HG02759 (cell line): ENCODE measurements around the gene KCTD17.
A peak's percentile ranks its signal among the peaks of the same experiment; 100 is the strongest.

Experiments used
- ATAC-seq: cut with Tn5 transposase; IDR thresholded peaks from one replicate; pipeline ENCODE4 v1.9.1; 2021; ENCODE audit warnings: mild to moderate bottlenecking, moderate library complexity; ENCODE audit not compliant: unreplicated experiment

KCTD17 gene, protein sequence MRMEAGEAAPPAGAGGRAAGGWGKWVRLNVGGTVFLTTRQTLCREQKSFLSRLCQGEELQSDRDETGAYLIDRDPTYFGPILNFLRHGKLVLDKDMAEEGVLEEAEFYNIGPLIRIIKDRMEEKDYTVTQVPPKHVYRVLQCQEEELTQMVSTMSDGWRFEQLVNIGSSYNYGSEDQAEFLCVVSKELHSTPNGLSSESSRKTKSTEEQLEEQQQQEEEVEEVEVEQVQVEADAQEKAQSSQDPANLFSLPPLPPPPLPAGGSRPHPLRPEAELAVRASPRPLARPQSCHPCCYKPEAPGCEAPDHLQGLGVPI

DNA sequence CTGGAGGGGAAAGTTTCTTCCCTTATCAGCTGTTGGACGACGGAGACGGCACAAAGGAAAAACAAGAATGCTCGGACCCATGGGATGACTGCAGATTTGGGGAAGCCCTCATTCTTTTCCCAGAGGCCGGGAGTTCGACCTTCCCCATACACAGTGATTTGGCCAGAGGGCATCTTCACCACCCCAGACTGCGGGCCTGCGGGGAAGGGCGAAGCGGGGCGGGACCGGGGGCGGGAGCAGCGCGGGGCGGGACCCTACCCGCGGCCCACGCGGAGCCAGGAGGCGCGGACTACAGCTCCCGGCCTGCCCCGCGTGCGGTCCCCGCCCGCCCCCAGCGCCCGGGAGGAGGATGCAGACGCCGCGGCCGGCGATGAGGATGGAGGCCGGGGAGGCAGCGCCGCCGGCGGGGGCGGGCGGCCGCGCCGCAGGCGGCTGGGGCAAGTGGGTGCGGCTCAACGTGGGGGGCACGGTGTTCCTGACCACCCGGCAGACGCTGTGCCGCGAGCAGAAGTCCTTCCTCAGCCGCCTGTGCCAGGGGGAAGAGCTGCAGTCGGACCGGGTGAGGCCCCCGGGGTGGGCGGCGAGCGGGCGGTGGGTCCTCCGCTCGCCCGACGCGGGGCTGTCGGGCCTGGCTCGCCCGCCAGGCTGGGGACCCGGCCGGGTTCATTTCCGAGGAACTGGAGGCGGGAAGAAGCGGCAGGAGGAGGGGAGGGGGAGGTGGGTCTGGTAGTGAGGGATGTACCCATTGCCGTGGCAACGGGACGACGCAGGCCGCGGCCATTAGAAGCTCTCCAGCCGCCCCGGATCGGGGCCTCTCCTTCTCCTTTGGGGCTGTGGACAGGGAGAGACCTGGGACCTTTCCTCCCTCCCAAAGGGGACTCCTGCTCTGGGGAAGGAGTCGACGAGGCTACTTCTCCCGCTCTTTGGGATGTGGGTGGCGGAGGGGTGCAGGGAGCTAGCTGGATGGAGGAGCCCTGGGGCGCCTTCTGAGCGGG is at the start of gene KCTD17:
Gene KCTD17 (plus strand): TSS at position 352 of the 995 bp plus-strand sequence. CDS start 19 bp downstream, at position 371.
- peak; percentile 93 for ATAC-seq

DNA sequence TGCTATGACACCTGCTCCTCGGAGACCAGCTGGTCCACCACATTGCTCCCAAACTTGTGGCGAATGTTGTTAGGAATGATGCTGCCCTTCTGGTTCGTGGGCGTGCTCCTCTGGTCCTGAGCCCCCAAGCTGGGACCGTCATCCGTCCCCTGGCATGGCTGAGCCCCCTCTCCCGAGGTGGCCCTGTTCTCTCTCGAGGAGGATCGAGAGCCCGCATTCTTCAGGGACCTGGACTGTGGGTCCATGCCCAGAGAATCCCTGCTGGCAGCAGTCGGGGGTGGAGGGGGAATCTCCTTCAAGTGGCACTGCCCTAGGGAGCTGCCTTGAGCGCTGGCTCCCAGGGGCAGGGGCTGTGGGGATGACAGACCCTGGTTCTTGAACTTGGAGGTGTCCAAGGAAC is 49.7 kb upstream of the KCTD17 start:
- no peak for ATAC-seq

DNA sequence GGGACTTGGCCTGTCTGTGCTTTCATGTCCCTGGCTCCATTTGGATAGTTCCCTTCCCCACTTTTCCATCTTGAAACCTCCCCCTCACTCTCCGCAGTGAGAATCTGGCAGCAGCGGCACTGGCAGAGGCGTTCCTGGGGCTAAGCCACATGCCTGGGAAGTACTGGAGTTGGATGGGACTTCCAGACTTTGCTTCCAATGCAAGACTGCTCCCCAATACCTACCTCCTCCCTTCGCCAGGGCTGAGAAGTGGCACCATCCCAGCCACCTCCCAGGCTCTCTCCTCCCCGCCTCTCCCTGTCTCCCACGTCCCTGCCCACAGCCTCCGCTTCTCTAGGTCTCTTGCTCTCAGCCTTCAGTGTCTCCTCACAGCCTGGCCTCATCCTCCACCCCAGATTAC is 48.9 kb upstream of the KCTD17 start:
- ATAC-seq = no peak

DNA sequence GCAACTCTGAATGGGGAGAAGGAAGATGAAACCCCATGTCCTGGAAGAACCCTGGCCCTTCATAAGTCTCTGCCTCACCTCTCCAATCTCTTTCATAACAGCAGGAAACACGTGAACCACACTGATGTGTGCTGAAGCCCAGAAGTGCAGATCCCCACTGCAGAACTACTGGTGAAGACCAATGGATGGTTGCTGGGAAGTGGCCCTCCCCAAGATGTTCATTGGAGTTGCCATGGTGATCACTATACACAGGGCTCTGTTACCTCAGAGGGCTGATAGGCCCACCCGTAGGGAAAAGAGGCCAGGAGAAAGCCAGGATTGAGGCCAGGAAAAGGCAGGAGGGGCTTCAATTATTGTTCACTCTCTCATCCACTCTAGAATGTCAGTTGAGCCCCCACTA is 43.9 kb upstream of the KCTD17 start:
- ATAC-seq = no peak

DNA sequence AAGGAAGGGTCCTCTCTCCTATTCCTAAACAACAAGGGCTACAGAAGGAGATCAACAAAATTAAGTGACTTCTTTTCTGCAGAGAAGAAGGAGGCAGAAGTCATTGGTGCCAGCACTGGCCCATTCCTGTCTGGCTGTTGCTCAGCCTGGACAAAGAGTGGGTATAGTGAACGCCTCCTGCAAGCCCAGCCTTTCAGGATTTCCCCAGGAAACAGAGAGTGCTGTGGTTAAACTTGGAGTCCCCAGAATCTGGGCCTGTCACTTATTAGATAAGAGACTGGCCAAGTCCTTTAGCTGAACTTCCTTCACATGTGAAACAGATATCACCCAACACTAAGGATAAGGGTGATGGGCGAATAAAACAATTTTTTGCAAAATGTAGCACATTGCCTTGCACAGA is 43.2 kb upstream of the KCTD17 start:
- ATAC-seq = no peak

DNA sequence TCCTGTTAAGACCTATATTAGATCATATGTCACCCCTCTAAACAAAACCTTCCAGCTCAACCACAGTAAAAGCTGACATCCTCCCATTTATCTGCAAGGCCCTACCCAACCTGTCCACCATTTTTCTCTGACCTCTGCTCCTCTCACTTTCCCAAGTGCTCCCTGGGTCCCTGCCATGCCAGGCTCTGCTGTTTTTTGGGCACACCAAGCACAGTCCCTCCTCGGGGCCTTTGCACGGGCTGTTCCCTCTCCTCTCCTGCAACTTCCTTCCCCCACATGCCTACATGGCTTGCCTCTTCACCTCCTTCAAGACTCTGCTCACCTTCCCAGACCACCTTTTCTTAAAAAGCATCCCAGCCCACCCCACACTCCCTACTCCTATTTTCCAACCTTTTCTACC is 42.1 kb upstream of the KCTD17 start:
- ATAC-seq = no peak

DNA sequence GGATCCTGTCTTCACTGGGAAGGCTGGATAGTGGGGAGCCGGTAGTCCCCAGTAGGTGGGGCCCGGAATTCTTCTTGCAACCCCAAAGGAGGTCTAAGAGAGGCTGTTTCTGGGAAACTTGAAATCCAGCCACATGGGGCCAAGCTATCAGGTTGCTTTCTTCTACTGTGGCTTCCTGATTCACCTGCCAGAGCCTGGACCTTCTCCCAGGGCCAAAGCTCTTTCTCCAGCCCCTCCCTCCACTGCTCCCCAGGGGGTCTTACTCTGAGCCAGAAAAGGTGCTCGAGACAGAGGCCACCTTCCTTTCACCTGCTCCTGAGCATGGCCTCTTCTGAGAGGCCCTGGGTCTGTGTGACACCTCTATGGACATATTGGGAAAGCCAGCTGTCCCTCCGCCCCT is 41.4 kb upstream of the KCTD17 start:
- ATAC-seq = no peak

DNA sequence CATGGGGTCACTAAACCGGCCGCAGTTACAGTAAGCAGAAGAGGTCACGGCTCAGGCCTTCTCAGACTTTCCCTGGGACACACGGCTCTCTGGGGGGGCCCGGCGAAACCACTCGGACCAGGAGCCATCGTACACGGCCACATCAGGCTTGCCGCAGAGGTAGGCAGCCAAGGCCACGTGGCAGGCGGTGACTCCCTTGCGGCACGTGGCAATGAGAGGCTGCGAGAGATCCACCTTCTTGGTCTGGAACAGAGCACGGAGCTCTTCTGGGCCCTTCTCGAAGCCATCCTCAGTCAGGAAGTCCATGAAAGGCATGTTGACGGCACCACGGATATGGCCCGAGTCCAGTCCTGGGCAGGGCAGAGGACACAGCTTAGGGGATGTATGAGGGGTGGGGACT is 40.6 kb upstream of the KCTD17 start:
- no peak for ATAC-seq

DNA sequence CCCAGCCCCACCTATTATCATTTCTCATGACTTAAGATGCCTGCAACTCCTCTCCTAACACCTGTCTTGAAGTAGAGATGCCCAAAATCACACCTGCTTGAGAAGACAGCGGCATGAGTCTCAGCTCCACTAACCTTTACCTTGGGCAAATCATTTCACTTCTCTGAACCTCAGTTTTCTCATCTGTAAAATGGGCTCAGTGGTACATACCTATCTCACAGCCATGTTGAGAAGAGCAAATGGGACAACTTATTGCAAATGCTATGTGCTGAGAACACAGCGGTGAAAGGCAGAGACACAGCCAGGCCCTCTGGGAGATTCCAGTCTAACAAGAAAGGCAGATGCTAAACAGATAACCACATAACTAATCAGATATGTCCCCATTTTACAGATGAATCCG is 40.1 kb upstream of the KCTD17 start:
- ATAC-seq = no peak

DNA sequence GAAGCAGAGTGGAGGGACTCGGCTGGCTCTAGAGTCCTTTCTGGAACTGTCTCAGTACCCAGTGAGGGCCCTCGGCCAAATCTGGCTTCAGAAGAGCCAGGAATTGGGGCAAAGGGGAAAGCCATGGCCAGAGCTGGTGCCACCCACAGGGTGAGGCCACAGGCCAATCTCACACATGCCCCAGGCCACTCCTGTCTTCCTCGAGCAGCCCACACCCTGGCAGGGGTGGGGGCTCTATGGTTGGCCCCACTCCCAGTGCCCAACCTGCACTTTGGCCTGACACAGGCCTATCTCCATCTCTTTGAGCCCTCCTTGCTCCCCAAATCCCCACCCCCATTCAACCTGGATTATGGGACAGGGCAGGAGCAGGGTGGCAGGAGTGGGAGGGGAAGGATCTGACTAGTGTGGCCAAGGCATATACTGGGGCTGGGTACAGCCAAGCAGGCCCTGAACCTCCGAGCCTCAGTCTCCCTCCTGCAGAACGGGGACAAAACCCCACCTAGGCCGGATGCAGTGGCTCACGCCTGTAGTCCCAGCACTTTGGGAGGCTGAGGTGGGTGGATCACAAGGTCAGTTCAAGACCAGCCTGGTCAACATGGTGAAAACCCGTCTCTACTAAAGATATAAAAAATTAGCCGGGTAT is 39.2 kb upstream of the KCTD17 start:
- ATAC-seq = no peak

DNA sequence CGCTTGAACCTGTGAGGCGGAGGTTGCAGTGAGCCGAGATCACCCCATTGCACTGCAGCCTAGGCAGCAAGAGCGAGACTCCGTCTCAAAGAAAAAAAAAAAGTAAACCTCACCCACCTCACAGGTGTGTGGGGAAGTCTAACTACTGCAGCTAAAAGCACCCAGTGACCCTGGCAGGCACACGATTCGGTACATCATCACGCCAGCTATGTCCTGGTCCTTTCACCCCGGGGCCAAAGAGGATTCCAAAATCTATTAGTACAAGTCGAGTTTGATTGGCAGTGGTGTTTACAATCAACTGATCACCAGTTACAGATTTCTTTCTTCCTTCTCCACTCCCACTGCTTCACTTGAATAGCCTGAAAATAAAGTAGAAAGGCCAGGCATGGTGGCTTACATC is 38.6 kb upstream of the KCTD17 start:
- no peak for ATAC-seq

DNA sequence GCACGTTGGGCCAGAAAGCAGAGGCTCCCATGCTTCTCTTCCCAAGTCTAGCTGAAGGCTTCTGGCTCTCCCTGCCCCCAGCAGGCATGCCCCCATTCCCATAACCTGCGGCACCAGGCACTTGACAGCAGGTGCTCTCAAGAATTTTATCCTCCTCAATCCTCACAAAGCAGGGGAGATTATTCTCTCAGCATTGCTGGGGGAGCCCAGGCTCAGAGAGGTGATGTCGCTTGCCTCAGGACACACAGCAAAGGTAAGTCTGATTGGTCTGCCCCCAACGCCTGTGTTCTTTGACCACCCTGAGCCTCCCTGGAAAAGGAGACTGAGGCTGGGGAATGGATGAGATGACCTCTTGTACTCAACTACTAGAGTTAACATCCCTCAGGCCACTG is 37.1 kb upstream of the KCTD17 start:
- ATAC-seq = no peak

DNA sequence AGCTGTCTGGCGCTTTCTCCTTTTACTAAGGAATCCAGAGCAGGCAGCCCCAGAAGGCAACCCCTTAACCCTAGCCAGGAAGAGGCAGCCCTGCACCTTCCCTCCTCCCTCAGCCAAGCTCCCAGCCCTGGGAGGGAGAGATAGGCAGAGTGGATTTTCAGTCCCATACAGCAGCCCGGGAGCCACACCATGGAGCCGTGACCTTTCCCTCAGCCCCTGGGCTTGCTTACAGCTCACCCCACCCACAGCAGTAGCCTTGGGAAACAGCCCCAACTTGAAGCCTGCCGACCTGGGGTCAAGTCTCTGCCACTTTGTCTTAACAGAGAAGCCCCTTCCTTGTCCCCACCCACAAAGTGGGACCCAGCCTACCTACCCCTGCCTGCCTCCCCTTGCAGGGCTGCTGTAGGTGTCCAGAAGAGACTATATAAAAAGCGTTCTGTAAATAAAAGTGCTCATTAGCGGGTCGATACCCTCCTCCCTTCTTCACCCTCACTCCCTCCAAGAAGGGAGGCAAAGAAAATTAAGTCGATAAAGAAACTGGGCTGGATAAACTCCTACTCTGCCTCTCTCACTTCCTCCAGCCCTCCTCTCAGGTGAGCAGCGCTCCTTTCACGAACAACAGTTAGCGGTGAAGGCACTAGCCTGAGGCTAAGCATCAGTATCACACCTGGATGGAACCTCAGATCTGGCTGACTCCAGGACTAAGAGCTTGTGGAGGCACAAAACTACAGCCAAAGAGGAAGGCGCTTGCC is 36.5 kb upstream of the KCTD17 start:
- no peak for ATAC-seq

DNA sequence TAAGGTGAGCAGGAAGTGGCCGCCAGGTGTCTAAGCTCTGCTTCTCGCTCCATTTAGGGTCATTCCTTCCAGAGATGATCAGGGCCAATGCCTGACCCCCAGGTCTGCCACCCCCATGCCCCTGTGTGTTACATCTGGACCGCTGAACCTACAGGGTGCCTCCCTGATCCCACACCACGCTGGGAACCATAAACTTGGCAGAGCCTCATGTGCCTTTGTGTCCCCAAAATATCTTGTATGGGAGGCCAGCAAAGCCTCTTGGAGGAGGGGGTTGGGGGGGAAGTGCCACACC is 36.0 kb upstream of the KCTD17 start:
- ATAC-seq = no peak

DNA sequence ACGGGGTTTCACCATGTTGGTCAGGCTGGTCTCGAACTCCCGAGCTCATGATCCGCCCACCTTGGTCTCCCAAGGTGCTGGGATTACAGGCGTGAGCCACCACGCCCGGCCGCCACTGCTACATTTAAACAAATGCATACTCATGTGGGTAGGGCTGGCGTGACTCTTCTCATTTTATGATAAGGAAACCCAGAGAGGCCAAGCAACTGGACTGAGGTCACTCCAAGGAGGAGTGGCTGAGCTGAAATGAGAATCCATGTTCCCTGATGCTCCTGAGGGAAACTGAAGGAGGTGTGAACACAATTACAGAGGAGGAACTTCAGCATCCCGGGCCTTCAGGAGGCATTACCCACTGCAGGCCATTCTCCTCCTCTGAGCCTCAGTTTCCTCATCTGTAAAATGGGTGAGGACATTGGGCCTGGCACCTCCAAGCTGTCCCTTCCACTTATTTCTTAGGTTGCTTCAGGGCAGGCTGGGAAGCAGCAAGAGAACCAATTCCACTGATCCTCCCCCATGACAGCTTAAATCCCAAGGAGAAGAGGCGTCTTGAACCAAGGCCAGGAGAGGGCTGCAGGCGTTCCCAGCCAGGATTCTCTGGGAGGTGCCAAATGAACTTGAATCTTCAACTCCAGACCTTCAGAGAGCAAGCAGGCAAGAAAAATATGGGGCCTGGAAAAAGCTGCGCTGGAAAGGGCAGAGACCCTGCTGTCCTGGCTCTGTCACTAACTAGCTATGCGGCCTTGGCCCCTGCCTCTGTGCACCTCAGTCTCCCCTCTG is 35.2 kb upstream of the KCTD17 start:
- no peak for ATAC-seq

DNA sequence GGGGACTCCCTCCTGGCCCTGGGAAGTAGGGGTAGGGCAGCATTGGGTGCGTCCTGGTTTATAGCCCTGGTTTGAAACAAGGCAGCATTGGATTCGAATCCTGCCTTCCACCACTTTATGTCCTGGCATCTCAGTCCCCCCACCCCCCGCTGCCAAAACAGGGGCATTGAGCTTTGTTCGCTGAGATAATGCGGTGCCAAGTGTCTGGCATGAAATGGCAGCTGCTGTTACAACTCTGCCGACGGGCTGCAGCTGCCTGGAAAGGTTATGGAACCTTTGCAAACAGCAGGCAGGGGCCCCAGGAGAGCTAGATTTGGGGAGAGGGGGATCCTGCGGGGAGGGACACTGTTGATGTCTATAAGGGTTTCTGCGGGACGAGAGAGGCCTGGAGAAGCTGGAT is 34.2 kb upstream of the KCTD17 start:
- ATAC-seq = no peak

DNA sequence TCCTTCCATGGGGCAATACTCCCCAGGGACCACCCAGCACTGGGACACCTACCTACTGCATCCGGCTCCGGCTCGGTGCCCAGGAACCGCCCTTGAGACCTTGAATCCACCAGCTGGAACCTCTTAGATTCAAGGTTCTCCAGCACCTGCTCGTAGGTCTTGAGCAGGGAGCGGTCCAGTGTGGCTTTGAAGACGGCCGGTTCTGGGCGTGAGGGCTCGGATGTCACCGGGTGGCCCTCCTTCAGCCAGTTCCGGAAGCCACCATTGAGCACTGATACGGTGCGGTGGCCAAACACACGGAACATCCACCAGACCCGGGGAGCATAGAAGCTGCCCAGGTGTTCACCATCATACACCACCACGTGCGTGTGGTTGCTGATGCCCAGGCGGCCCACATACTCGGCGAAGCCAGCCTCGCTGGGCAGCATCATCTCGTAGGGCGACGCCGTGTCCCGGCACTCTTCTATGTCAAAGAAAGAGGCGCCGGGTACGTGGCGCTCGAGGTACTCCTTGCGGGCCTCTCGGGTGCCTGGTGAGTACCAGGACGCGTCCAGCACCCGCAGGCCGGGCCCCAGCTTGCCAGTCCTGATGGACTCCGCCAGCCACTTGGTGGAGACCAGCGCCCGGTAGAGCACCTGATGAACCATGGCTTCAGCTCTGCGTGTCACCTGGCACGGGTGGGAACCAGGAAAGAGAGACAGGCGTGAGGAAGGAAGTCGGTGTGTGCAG is 33.3 kb upstream of the KCTD17 start:
- ATAC-seq = no peak

DNA sequence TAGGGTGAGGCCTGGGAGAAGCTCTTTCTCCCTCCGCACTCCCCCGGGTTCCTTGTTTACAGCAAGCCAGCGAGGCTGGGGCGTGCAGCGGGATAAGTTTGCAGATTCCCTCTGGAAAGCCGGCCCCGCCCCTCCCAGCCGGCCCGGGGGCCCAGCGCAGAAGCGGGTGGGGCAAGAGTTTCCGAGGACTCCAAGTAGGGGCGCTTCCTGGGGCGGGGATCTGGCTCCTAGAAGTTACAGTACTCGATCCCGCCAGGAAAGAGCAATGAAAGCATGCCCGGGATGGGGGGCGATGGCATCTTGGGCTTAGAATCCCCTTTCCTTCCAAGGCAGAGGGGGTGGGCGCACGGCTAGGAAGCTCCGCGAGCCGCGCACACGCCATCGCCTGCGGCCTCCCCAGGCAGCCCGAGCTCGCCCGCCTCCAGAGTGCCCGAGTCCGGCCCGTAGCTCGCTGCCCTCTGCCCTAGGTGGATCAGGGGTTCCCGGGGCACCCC is 32.7 kb upstream of the KCTD17 start:
- peak; percentile 23 for ATAC-seq
